Activated T-cell treated with anti-CD3 and anti-CD28 coated beads, Interleukin-2, amount 50 U/mL, for 4 hours (primary cell): ENCODE results near the gene SECISBP2L. TPM values are rescaled to one million over a fixed set of nuclear protein-coding genes. Genes with fewer than 3 reads are reported as not detected.
A peak's percentile ranks its signal among the peaks of the same experiment; 100 is the strongest.

Experiments
- ATAC-seq, 2 donors: fragments of 200-7000 bp; cut with Tn5 transposase; one replicate each; pipeline ENCODE4 v1.10.0; 2021
- DNase-seq: peaks from one replicate; pipeline ENCODE4 v3.0.0-alpha.2; 2020
- H3K27me3 Mint-ChIP-seq: one replicate; pipeline ENCODE4 v1.8.0; 2021; ENCODE audit warnings: low read depth, mixed read lengths
- H3K36me3 Mint-ChIP-seq: one replicate; pipeline ENCODE4 v1.8.0; 2022; ENCODE audit warnings: mixed read lengths; ENCODE audit not compliant: insufficient read depth
- H3K4me1 Mint-ChIP-seq: one replicate; pipeline ENCODE4 v1.8.0; 2021; ENCODE audit warnings: low read depth, mixed read lengths
- H3K4me3 Mint-ChIP-seq: one replicate; pipeline ENCODE4 v1.8.0; 2021; ENCODE audit warnings: mild to moderate bottlenecking, moderate library complexity, mixed read lengths
- H3K9me3 Mint-ChIP-seq: one replicate; pipeline ENCODE4 v1.8.0; 2021; ENCODE audit warnings: mixed read lengths
- total RNA-seq, 3 donors: library from RNA; stranded (reverse); gene quantifications; one replicate each; pipeline ENCODE4 v1.2.1, GENCODE V29; 2021

The SECISBP2L gene
- total RNA-seq, 3 donors from 2014 or later = 14.9 to 21.6 (median 18.8) TPM

DNA sequence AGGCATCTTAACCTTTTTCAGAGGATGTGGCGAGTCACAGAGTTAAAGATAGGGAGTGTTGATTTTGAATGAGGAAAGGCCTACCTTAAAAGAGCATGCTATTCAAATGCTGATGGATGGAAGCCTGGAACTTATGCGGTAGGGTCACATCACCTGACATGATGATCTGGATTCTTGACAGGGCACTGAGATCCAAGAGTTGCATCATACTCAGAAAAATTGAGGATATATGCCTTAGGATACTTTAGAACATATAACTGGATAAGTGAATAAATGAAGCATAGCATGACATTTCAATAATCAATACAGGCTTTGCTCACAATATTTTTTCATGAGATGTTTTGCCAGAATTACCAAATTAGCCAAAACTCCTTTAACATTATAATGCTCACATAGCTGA, 20.1 kb upstream of the SECISBP2L start:
- no peak overlapping the region for H3K4me3 Mint-ChIP-seq
- ATAC-seq = no peak
- DNase-seq = no peak
- H3K27me3 Mint-ChIP-seq = peaks cover 17% of the 10 kb centered on the region
- peaks cover under 1% of the 10 kb centered on the region for H3K4me1 Mint-ChIP-seq
- H3K36me3 Mint-ChIP-seq = no peaks in the 10 kb centered on the region
- no peaks in the 10 kb centered on the region for H3K9me3 Mint-ChIP-seq

DNA sequence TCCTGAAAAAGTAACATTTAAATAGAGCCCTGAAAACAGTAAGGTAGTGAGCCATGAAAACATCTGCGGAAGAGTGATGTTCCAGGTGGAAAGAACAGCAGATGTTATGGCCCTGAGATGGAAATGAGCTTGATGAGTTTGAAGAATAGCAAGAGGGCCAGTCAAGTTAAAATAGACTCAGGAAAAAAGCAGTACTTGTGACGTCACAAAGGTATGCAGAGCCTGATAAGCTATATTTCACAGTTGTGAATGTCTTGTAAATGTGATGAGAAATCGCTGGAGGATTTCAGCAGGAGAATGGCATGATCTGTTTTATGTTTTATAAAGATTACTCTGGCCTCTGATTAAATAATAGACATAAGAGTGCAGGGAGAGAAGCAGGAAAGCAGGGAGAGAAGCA, 18.6 kb upstream of the SECISBP2L start:
- Mint-ChIP-seq H3K4me1 (peaks cover 14% of the 10 kb centered on the region), H3K27me3 (peaks cover 5% of the 10 kb centered on the region), H3K4me3 (no peak overlapping the region), H3K36me3 (no peaks in the 10 kb centered on the region), H3K9me3 (no peaks in the 10 kb centered on the region)
- DNase-seq (no peak), ATAC-seq (no peak)

DNA sequence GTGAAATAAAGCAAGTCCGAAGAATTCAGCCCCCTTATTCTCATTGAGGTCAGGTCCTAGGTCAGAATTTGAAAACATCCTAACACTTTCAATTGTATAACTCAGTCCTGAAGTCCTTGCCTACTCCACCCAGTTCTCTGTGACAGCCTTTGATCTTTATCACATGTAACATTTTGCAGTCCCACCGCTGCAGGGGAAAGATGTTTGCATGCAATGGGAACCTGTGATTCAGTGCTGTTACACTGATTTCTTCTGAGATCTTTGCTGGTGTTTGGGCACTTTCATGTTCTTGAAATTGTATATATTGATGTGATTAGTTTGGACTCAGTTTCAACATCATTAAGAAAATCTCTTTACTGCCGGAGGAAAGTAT, 18.0 kb upstream of the SECISBP2L start:
- ATAC-seq (peak in 1 of 2 donors; percentile 40), DNase-seq (no peak)
- Mint-ChIP-seq H3K4me3 (no peak overlapping the region), H3K36me3 (no peaks in the 10 kb centered on the region), H3K27me3 (peaks cover 2% of the 10 kb centered on the region), H3K4me1 (peaks cover 14% of the 10 kb centered on the region), H3K9me3 (no peaks in the 10 kb centered on the region)

DNA sequence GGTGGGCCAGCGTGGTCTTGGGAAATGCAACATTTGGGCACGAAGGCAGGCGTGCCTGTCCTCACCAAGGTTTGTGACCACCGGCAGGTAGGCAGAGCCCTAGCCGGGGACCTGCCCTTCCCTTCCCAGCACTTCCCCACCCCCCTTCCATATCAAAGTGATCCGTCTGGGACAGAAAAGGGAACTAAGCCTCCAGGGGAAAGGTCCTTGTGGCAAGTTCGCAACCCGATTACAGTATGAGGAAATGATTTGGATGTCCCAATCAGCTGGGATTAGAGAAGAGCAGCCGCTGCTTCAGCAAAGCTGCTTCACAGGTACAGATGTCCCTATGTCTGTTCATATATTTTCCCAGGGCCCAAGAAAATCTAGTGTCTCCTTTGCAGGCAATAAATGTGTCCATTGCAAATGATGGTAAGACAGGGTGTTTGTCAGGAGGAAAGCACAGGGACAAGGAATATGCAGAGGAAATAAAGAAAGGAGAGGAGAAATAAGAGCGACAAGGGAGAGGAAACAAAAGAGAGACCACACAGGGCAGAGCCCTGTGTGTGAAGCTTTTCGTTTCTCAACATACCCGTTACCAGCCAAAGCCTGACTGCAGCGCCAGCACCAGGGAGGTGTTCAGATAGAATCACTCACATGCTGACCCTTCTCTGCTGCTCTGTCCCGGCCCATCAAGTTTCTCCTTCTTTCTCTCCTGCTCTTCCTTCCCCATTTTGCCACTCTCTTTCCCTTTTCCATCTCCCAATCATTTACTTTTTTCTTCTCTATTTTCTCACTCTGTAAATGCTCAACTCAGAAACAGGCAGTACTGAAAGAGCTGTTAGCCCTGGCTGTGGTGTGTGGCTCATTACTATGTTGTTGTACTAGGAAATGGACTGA, 17.4 kb upstream of the SECISBP2L start:
- Mint-ChIP-seq H3K27me3 (peaks cover 2% of the 10 kb centered on the region), H3K4me1 (peaks cover 14% of the 10 kb centered on the region), H3K36me3 (no peaks in the 10 kb centered on the region), H3K4me3 (no peak overlapping the region), H3K9me3 (no peaks in the 10 kb centered on the region)
- peak in 1 of 2 donors; percentile 34 for ATAC-seq
- DNase-seq = no peak

DNA sequence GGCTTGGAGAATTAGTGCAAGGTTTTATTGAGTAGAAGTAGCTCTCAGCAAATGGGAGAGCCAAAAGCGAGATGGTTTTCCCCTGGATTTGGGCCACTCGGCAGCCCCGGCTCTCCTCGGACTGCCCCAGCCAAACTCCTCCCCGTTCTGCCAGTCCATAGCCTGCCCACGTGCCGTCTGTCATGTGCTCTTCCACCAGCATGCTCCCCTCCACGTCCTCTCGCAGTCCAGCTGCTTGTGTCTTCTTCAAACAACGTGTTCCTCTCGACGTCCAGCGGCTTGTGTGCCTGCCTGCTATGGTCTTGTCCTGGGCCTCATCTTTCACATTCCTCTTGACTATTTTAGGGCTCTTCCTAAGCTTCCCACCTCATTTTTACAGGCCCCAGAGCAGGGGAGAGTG, 16.7 kb upstream of the SECISBP2L start:
- Mint-ChIP-seq H3K4me1 (peaks cover 14% of the 10 kb centered on the region), H3K4me3 (no peak overlapping the region), H3K27me3 (no peaks in the 10 kb centered on the region), H3K9me3 (no peaks in the 10 kb centered on the region), H3K36me3 (no peaks in the 10 kb centered on the region)
- no peak for ATAC-seq
- no peak for DNase-seq

DNA sequence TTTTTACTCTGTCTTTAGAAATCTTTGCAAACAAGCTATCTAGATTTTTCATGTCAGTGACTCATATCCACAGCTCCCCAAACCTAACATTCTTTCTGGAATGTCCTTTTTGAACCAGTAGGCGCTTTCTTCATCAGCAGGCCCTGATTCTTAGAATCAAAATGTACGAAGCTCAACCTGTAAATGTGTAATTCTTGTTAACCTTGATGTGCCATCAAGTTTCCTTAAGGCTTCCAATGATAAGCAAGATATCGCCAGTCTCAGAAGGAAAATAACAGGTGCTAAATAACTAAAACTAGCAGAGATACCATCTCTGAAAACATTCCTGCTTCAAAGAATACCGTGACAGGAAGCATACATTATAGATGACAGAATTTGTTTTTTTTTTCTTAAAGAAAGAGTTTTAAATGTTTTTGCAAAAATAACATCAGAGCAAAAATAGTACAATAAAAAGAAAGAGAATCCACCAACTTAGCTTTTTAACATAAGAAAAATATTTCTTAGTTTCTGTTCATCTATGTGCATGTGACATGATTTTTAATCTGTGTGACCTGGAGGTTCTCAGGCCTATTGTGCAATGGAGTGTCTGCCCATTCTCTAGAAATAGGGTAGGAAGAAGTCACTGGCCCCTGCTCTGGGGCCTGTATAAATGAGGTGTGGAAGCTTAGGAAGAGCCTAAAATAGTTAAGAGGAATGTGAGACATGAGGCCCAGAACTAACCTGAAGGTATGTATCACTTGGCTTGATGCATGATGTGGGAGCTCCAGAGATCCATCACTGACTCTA, 14.7 kb upstream of the SECISBP2L start:
- Mint-ChIP-seq H3K27me3 (no peaks in the 10 kb centered on the region), H3K4me3 (no peak overlapping the region)

DNA sequence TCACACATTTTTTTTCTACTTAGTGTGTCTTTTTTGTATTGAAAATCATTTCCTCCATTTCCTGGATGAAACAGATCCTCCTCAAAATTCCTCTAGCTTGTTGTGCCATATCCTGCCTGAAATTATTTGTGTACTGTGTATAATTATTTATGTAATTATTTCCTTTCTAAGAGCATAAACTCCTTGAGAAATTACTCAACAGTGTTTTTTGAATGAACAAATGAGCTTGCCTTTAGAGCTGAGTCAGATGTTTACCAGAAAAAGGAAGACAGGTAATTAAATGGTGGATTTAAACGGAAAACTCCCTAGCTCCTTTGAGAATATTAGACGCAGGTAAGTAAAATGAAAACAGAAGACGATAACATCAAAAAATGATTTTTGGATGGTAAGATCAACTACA, 13.2 kb upstream of the SECISBP2L start:
- Mint-ChIP-seq H3K27me3 (no peaks in the 10 kb centered on the region), H3K36me3 (no peaks in the 10 kb centered on the region), H3K9me3 (no peaks in the 10 kb centered on the region), H3K4me1 (peaks cover 14% of the 10 kb centered on the region), H3K4me3 (no peak overlapping the region)
- ATAC-seq (no peak), DNase-seq (no peak)

More for the DNA sequence above, 14.7 kb upstream of the SECISBP2L start:
- H3K36me3 Mint-ChIP-seq = no peaks in the 10 kb centered on the region
- no peaks in the 10 kb centered on the region for H3K9me3 Mint-ChIP-seq
- peaks cover 14% of the 10 kb centered on the region for H3K4me1 Mint-ChIP-seq
- no peak for DNase-seq
- ATAC-seq = no peak

DNA sequence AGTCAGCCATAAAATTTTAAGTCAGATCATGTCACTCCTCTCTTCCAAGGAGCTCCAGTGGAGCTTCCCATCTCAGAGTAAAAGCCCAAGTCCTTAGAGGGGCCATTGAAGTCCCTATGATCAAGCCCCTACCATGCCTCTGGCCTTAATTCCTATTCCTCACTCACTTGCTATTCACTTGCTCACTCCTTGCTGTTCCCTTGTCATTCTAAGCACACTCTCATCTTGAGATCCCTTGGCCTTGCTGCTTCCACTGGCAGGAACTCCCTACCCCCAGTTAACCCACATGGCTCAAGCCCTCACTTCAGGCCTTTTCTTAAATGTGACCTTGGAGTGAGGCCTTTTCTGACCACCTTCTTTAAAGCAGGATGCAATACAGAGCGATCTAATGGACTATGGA, 12.3 kb upstream of the SECISBP2L start:
- no peak for ATAC-seq
- no peak overlapping the region for H3K4me3 Mint-ChIP-seq
- DNase-seq = no peak
- H3K9me3 Mint-ChIP-seq = no peaks in the 10 kb centered on the region
- H3K4me1 Mint-ChIP-seq = peaks cover 14% of the 10 kb centered on the region
- H3K27me3 Mint-ChIP-seq = no peaks in the 10 kb centered on the region
- no peaks in the 10 kb centered on the region for H3K36me3 Mint-ChIP-seq

DNA sequence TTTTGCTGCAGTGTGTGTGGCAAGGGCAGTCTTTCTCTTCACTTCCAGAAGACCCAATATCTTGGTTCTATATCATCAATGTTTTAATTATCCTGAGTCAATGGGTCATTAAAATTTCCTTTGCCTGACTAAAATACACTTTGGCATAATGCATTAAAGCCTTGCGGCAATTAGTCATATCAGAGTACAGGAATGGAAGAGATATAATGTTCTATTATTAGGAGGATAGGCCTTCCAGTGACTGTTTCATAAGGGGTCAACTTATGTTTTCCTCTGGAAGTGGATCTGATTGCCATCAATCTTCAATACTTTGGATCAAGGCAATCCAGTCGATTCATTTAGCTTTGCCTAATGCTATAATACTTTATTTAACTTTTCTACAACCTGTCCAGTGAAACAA, 9.4 kb upstream of the SECISBP2L start:
- H3K4me1 Mint-ChIP-seq = peaks cover 6% of the 10 kb centered on the region
- no peak for ATAC-seq

DNA sequence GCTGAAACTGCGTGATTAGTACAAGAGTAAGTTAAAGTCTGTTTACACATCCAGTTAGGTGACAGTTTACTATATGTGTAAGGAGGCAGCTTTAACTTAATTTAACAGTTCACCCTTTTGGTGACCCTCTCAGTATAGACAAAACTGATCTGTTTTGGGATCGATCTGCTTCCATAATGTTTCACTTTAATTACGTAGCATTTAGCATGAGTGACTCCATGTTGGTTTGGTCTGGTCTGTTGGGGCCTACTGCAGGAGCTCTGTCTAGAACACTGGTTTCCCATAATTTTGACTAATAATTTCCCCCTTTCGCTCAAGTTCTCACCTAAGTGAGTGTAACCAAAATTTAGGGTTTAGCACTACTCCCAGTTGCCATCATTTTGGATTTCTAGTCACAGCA, 6.4 kb upstream of the SECISBP2L start:
- ATAC-seq = no peak
- Mint-ChIP-seq H3K9me3 (no peaks in the 10 kb centered on the region), H3K4me3 (no peak overlapping the region), H3K36me3 (no peaks in the 10 kb centered on the region), H3K4me1 (no peaks in the 10 kb centered on the region), H3K27me3 (no peaks in the 10 kb centered on the region)
- no peak for DNase-seq

More for the DNA sequence above, 9.4 kb upstream of the SECISBP2L start:
- Mint-ChIP-seq H3K9me3 (no peaks in the 10 kb centered on the region), H3K36me3 (no peaks in the 10 kb centered on the region), H3K4me3 (no peak overlapping the region), H3K27me3 (no peaks in the 10 kb centered on the region)
- DNase-seq = no peak

DNA sequence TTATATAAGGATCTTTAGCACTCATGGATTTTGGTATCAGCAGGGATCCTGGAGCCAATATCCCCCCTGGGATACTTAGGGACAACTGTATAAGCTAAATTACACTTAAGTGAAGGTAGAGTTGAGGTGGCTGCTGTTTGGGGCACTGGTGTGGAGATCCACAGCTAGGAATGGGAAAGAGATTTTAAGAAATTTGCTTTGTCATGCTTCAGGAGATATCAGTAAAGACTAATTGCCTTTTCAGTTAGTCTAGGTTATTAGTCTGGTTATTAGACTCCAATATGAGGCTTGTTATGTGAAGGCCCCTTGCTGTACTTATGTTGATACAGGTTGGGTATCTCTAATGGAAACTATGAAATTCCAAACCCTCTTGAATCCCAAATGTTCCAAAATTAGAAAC, 1.2 kb upstream of the SECISBP2L start:
- Mint-ChIP-seq H3K4me3 (no peak overlapping the region), H3K9me3 (no peaks in the 10 kb centered on the region), H3K27me3 (no peaks in the 10 kb centered on the region), H3K36me3 (no peaks in the 10 kb centered on the region), H3K4me1 (peaks cover 22% of the 10 kb centered on the region)
- DNase-seq (no peak), ATAC-seq (no peak)

DNA sequence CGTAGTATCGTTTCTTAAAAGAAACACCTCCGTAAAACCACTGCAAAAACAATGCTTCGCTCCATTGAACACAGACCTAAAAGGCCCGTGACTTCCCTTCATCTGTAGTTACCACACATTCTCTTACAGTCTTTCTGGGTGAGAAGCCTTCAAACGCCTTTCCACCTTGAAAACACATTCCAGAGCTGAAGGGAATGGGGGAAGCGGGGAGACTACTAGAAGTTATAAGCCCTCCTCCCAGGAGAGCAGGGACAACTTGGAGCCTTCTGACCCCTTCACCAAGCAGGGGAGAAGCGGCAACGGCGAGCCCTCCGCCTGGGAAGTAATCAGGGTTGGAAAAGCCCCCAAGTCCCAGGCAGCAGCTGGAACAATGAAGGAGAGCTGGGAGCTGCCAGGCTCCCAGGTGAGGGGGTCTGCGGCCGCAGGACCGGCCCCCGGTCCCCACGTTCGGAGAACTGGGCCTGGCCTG, 461 bp downstream of the SECISBP2L start:
- Mint-ChIP-seq H3K4me1 (peaks cover 35% of the 10 kb centered on the region), H3K36me3 (no peaks in the 10 kb centered on the region), H3K9me3 (no peaks in the 10 kb centered on the region), H3K4me3 (peak overlapping the region; percentile 93), H3K27me3 (no peaks in the 10 kb centered on the region)
- DNase-seq (no peak), ATAC-seq (peak; percentile 27 to 30)

DNA sequence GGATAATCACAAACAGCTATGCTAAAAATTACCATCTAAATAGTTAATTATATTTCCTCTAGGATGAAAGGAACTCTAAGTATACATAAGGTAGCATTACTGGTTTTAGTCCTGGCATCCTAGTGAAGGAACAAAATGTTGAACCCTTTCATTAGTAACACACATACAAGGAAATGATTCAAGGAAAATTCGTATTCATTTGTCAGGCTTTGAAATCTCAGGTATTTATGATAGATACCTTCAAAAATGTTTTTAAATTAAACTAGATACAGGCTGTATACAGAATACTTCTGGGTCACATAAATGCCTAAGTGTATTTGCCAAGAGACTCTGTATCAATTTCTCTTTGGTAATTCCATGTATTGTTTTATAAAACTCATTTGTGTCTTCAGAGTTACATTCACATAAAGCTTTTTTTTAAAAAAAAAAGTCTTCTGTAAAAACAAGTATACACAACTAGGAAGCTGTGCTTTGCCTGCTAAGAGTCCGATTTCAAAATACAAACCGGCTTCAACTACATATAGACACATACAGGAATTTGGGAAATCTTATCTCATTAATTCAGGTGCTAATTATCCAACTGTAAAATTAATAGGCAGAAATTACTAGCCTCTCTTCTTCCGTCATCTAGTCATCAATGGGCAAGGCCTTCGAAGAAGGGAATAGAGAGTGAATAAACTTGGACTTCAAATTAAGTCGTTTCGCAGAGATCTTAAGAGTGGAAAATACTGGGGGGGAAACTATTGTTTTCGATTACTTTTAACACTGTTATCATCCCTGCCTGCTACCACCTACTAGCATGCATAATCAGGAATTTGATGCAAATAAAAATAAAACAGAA, 1.3 kb downstream of the SECISBP2L start:
- DNase-seq (no peak), ATAC-seq (no peak)
- peaks cover 38% of the 10 kb centered on the region for H3K4me1 Mint-ChIP-seq
- no peaks in the 10 kb centered on the region for H3K36me3 Mint-ChIP-seq
- H3K27me3 Mint-ChIP-seq = no peaks in the 10 kb centered on the region
- H3K4me3 Mint-ChIP-seq = peak overlapping the region; percentile 93
- no peaks in the 10 kb centered on the region for H3K9me3 Mint-ChIP-seq

DNA sequence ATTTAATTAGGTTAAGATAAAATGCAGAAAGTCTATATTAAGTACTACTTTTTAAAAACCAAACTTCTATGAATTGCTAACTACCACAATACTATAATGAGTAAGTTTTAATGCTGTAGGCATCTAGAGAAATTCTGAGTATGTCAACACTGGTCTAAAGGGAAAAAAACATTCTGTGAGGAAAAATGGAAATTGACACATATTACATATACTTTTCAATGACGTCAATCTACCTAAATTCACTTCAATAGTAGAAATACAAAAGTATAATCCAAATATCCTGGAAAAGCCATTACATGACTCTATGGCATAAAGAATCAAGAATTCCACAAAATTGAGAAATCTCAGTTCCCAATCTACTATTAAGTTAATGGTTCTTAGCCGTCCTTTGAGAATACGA, 2.2 kb downstream of the SECISBP2L start:
- Mint-ChIP-seq H3K9me3 (no peaks in the 10 kb centered on the region), H3K4me3 (peak overlapping the region; percentile 49)
- no peak for ATAC-seq

More for the DNA sequence above, 2.2 kb downstream of the SECISBP2L start:
- Mint-ChIP-seq H3K36me3 (no peaks in the 10 kb centered on the region), H3K27me3 (no peaks in the 10 kb centered on the region), H3K4me1 (peaks cover 42% of the 10 kb centered on the region)
- no peak for DNase-seq
